ENCODE measurements around the gene FAM149A. TPM values are rescaled to one million over a fixed set of nuclear protein-coding genes. Genes with fewer than 3 reads are reported as not detected.

FAM149A gene
- total and polyA plus RNA-seq, 12 donors: 1.3 to 6.8 (median 3.3) TPM

DNA sequence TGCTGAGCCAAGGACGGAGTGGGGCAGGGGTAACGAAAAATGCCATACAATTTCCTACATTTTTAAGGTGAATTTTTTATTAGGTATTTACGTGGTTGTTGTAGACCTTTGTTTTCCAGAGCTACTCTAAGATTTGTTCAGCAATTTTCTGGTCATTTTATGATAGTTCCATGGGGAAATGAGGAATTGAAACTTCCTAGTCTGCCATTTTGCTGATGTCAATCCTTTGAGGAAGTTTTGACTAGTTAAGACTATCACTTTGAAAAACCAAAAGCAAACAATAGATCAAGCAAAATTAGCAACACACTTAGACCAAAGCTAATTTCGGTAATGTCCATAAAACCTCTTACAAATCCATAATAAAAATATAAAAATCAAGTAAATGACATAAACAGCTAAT, 42.6 kb upstream of the FAM149A start:
- no peaks in the 10 kb centered on the region for H3K4me1 ChIP-seq (replicated peaks in 1 of 2)
- H3K9me3 ChIP-seq (replicated peaks in 1 of 3): no peaks in the 10 kb centered on the region
- no peaks in the 10 kb centered on the region for H3K36me3 ChIP-seq (replicated peaks in 1 of 2)
- 79 to 86% (median 84%) methylated on average over 4 of the region's 4 CpGs for WGBS, 4 donors
- TF ChIP-seq, protein P1, sequence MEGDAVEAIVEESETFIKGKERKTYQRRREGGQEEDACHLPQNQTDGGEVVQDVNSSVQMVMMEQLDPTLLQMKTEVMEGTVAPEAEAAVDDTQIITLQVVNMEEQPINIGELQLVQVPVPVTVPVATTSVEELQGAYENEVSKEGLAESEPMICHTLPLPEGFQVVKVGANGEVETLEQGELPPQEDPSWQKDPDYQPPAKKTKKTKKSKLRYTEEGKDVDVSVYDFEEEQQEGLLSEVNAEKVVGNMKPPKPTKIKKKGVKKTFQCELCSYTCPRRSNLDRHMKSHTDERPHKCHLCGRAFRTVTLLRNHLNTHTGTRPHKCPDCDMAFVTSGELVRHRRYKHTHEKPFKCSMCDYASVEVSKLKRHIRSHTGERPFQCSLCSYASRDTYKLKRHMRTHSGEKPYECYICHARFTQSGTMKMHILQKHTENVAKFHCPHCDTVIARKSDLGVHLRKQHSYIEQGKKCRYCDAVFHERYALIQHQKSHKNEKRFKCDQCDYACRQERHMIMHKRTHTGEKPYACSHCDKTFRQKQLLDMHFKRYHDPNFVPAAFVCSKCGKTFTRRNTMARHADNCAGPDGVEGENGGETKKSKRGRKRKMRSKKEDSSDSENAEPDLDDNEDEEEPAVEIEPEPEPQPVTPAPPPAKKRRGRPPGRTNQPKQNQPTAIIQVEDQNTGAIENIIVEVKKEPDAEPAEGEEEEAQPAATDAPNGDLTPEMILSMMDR (IDR thresholded peaks at IDR 0.05): no peak
- no peak for TF ChIP-seq POLR2A (IDR thresholded peaks at IDR 0.05)
- no peak overlapping the region for H3K4me3 ChIP-seq
- intact Hi-C loops (cut with DNase I): no loop called here
- H3K27ac ChIP-seq: no peak overlapping the region
- no peak for DNase-seq
- H3K27me3 ChIP-seq: no peaks in the 10 kb centered on the region

DNA sequence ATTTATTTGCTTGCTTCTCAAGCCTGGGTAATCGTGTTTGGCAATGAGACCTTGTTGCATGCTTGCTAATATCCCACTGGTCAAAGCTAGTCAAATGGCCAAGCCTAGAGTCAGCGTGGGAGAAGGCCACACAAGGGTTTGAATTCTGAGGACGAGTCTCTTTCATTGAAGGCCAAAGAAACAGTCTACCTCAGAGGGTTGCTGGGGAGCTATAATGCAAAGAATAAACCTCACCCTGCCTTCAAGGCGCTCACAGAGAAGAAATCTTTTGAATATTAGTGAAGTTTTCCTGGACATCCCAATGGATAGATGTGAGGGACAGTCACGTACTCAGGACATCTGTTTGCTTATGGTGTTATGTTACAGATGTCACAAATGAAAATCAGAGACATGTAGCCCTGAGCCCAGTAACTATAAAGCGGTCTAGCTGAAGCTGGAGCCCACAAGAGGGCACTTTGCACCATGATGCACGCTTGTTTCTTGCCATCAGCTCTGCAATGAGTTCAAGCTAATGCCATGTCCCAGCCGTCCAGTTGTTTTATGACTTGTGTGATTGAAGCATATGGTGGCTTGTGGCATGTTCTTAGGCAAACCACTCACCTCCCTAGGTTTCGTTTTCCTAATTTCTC, 36.6 kb upstream of the FAM149A start:
- no peaks in the 10 kb centered on the region for H3K27me3 ChIP-seq
- H3K36me3 ChIP-seq (replicated peaks in 1 of 2): no peaks in the 10 kb centered on the region
- intact Hi-C loops (cut with DNase I): no loop called here
- H3K27ac ChIP-seq: peak overlapping the region in 2 of 5 donors; percentile 60 to 73
- peak in 1 of 2 donors; percentile 38 for TF ChIP-seq POLR2A (IDR thresholded peaks at IDR 0.05)
- TF ChIP-seq, protein P1 (IDR thresholded peaks at IDR 0.05): peak; percentile 27 to 54 (median 51)
- peak overlapping the region in 3 of 4 donors; percentile 52 to 76 (median 58) for H3K4me3 ChIP-seq
- DNase-seq: peak; percentile 62 to 84 (median 74)
- 34 to 44% (median 36%) methylated on average over 9 of the region's 9 CpGs for WGBS, 4 donors
- H3K9me3 ChIP-seq (replicated peaks in 1 of 3): no peaks in the 10 kb centered on the region
- peaks cover 6 to 14% of the 10 kb centered on the region in 2 donors for H3K4me1 ChIP-seq (replicated peaks in 1 of 2)

GRCh38 chr4:186068581-186069348, 35.7 kb upstream of the FAM149A start, which contains the start of gene TLR3:
Gene TLR3 (plus strand): TSS chr4:186069156. CDS start chr4:186076620, 7,464 bp downstream.
- WGBS, 4 donors: 2 to 4% (median 3%) methylated on average over 12 of the region's 12 CpGs
- no peaks in the 10 kb centered on the region for H3K27me3 ChIP-seq
- peak within 1 kb of the TSS in 4 of 5 donors; percentile 21 to 73 (median 62) for H3K27ac ChIP-seq
- H3K4me1 ChIP-seq (replicated peaks in 1 of 2): peaks cover 6 to 14% of the 10 kb centered on the region in 2 donors
- peak within 1 kb of the TSS; percentile 51 to 76 (median 55) for H3K4me3 ChIP-seq
- no peaks in the 10 kb centered on the region for H3K9me3 ChIP-seq (replicated peaks in 1 of 3)
- TF ChIP-seq POLR2A (IDR thresholded peaks at IDR 0.05): peak in 1 of 2 donors; percentile 38
- TF ChIP-seq, protein P1 (IDR thresholded peaks at IDR 0.05): no peak
- H3K36me3 ChIP-seq (replicated peaks in 1 of 2): no peaks in the 10 kb centered on the region
- intact Hi-C loops (cut with DNase I): no loop called here
- peak in 3 of 7 donors; percentile 20 to 35 (median 31) for DNase-seq

DNA sequence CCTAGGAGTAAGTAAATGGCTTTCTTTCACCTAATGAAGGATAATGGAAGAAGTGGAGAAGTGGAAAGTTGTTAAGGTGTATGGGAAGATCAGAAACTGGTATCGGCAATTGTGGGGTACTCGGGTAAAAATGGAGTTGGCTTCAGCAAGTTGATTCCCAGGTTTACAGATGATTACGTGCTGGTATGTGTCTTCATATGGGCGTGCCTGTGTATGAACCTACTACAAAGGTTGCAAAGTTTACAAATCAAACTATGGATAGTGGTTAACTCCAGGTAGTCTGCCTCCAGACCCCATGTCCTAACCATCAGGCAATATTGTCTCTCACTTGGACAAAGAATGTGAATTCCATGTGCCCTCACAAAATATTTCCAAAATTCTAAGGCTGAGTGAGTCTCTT, 34.8 kb upstream of the FAM149A start:
- peak overlapping the region in 1 of 5 donors; percentile 73 for H3K27ac ChIP-seq
- H3K4me1 ChIP-seq (replicated peaks in 1 of 2): peaks cover 6 to 14% of the 10 kb centered on the region in 2 donors
- DNase-seq: no peak
- peak overlapping the region in 2 of 4 donors; percentile 52 to 76 for H3K4me3 ChIP-seq
- TF ChIP-seq POLR2A (IDR thresholded peaks at IDR 0.05): no peak
- TF ChIP-seq, protein P1 (IDR thresholded peaks at IDR 0.05): no peak
- no peaks in the 10 kb centered on the region for H3K9me3 ChIP-seq (replicated peaks in 1 of 3)
- H3K36me3 ChIP-seq (replicated peaks in 1 of 2): no peaks in the 10 kb centered on the region
- WGBS, 4 donors: 53 to 66% (median 64%) methylated on average over 4 of the region's 4 CpGs
- intact Hi-C loops (cut with DNase I): loop anchor here (5.0 to 10.0 kb wide), 2 partner anchors 65 to 68 kb away; no protein-coding TSS in a partner anchor
- no peaks in the 10 kb centered on the region for H3K27me3 ChIP-seq

Data from adrenal gland (tissue), 12 donors.